Fibroblast of lung (primary cell): ENCODE results near the gene RANBP3. TPM values are rescaled to one million over a fixed set of nuclear protein-coding genes. Genes with fewer than 3 reads are reported as not detected.
A peak's percentile ranks its signal among the peaks of the same experiment; 100 is the strongest.
"Not testable (repeated sequence)": the region's sequence is repeated elsewhere in the genome, so short reads cannot be mapped to it uniquely, and the experiment has no call there.

Source experiments
- DNase-seq, 2 donors: peaks; one replicate each; pipeline versions ENCODE4 v3.0.0 to v3.0.0-alpha.2; 2010; ENCODE audit warnings: low read depth in 2 of 2
- H2AFZ ChIP-seq: 2 replicates; pipeline ENCODE4 v1.5.1; 2012; ENCODE audit warnings: low read length, control low read depth, inconsistent platforms
- H3K27ac ChIP-seq: 2 replicates; pipeline ENCODE4 v1.5.1; 2011; ENCODE audit warnings: low read length, control low read depth; ENCODE audit not compliant: insufficient read depth
- H3K27me3 ChIP-seq: 2 replicates; pipeline ENCODE4 v1.5.1; 2011; ENCODE audit warnings: mild to moderate bottlenecking, low read length; ENCODE audit not compliant: control insufficient read depth, insufficient read depth
- H3K36me3 ChIP-seq: 2 replicates; pipeline ENCODE4 v1.5.1; 2011; ENCODE audit warnings: low read length; ENCODE audit not compliant: control insufficient read depth, insufficient read depth
- H3K4me1 ChIP-seq: 2 replicates; pipeline ENCODE4 v1.5.1; 2011; ENCODE audit warnings: low read length; ENCODE audit not compliant: control insufficient read depth, insufficient read depth; ENCODE audit errors: extremely low read depth
- H3K4me2 ChIP-seq: 2 replicates; pipeline ENCODE4 v1.5.1; 2011; ENCODE audit warnings: low read length, control low read depth; ENCODE audit not compliant: insufficient read depth; ENCODE audit errors: extremely low read depth
- H3K4me3 ChIP-seq, 4 experiments: fragments of 200-600 bp in 1 of 4; sonication (generic) in 1 of 4; replicated peaks in 1 of 4; 2 replicates each; pipeline ENCODE4 v1.5.1; 2011 to 2016; ENCODE audit warnings: low read length in 4 of 4, low read depth in 3 of 4, mild to moderate bottlenecking in 3 of 4, control low read depth in 2 of 4, inconsistent platforms in 1 of 4, mixed read lengths in 1 of 4; ENCODE audit not compliant: insufficient read depth in 1 of 4; ENCODE audit errors: control extremely low read depth in 1 of 4
- H3K79me2 ChIP-seq: 2 replicates; pipeline ENCODE4 v1.5.1; 2012; ENCODE audit warnings: mild to moderate bottlenecking, low read length, inconsistent platforms; ENCODE audit not compliant: control insufficient read depth, insufficient read depth
- H3K9ac ChIP-seq: 2 replicates; pipeline ENCODE4 v1.5.1; 2011; ENCODE audit warnings: mild to moderate bottlenecking, low read length, control low read depth; ENCODE audit not compliant: insufficient read depth
- H3K9me3 ChIP-seq: 2 replicates; pipeline ENCODE4 v1.5.1; 2012; ENCODE audit warnings: low read depth, low read length; ENCODE audit not compliant: control insufficient read depth, insufficient read depth
- H4K20me1 ChIP-seq: 2 replicates; pipeline ENCODE4 v1.5.1; 2011; ENCODE audit warnings: low read length; ENCODE audit not compliant: control insufficient read depth, insufficient read depth; ENCODE audit errors: extremely low read depth
- CTCF ChIP-seq, 2 donors: IDR thresholded peaks in 1 of 2; conservative IDR thresholded peaks in 1 of 2; 1 replicate in 1 of 2; 2 replicates in 1 of 2; pipeline ENCODE4 v1.5.1; 2011 to 2012; ENCODE audit warnings: low read length in 2 of 2, control low read depth in 1 of 2, inconsistent platforms in 1 of 2, low read depth in 1 of 2, mild to moderate bottlenecking in 1 of 2
- EZH2 ChIP-seq: IDR thresholded peaks from 2 replicates; pipeline ENCODE4 v1.5.1; 2012; ENCODE audit warnings: low read length, control low read depth, mild to moderate bottlenecking; ENCODE audit errors: missing control alignments
- polyA minus RNA-seq: library from RNA; depleted of rRNA, polyadenylated mRNA; stranded (reverse); fragments of >200 nt; gene quantifications from 2 replicates; pipeline ENCODE4 v1.2.3, GENCODE V29; 2011; ENCODE audit warnings: low replicate concordance
- polyA plus RNA-seq, 2 donors: library from polyadenylated mRNA; depleted of rRNA in 1 of 2; stranded (reverse) in 1 of 2; unstranded in 1 of 2; fragments of >200 nt; gene quantifications; 2 replicates each; pipeline ENCODE4 v1.2.1, GENCODE V29; 2011 to 2012; ENCODE audit warnings: missing spikeins in 1 of 2
- total RNA-seq: library from RNA; depleted of rRNA; stranded (reverse); fragments of >200 nt; gene quantifications from 2 replicates; pipeline ENCODE4 v1.2.1, GENCODE V29; 2014

Gene RANBP3
- total RNA-seq, result 32.1 and 39.8 TPM in 2 replicates
- 59.4 and 72.9 TPM in 2 replicates for polyA plus RNA-seq
- 64.1 and 75.1 TPM in 2 replicates for polyA plus RNA-seq (2012)
- polyA minus RNA-seq, result 72.2 and 78.5 TPM in 2 replicates

GRCh38 chr19:5977785-5978605 lies at the start of gene RANBP3:
TSS of gene RANBP3 (minus strand) at chr19:5978140. CDS start at chr19:5978082, 58 bp downstream.
- no peak for TF ChIP-seq EZH2
- no peak for TF ChIP-seq CTCF (conservative IDR thresholded peaks at IDR 0.05 in 1 of 2, IDR thresholded peaks at IDR 0.05 in 1 of 2; ENCODE audit: low read depth in 1 of 2, low read length in 2 of 2)
- H3K4me2 ChIP-seq, result peak within 1 kb of the TSS; percentile 98
- H3K27ac ChIP-seq, result peak within 1 kb of the TSS; percentile 73
- H4K20me1 ChIP-seq, result no peaks in the 10 kb centered on the region
- peak within 1 kb of the TSS; percentile 42 for H2AFZ ChIP-seq
- no peaks in the 10 kb centered on the region for H3K9me3 ChIP-seq
- peaks cover 24% of the 10 kb centered on the region for H3K4me1 ChIP-seq
- H3K36me3 ChIP-seq, result peaks cover 7% of the 10 kb centered on the region
- peak within 1 kb of the TSS; percentile 90 to 92 (median 90) for H3K4me3 ChIP-seq
- DNase-seq, result peak; percentile 97 to 99
- no peaks in the 10 kb centered on the region for H3K27me3 ChIP-seq
- peak within 1 kb of the TSS; percentile 94 for H3K9ac ChIP-seq
- H3K79me2 ChIP-seq, result peaks cover 54% of the 10 kb centered on the region

- Histone ChIP-seq H2AFZ (no peak overlapping the region), H3K4me3 (no peak overlapping the region), H3K9me3 (no peaks in the 10 kb centered on the region), H3K79me2 (no peaks in the 10 kb centered on the region), H3K27me3 (no peaks in the 10 kb centered on the region), H3K4me1 (peaks cover 12% of the 10 kb centered on the region), H3K36me3 (no peaks in the 10 kb centered on the region), H4K20me1 (no peaks in the 10 kb centered on the region), H3K4me2 (no peak overlapping the region), H3K9ac (no peak overlapping the region), H3K27ac (no peak overlapping the region)
- no peak for DNase-seq
- TF ChIP-seq CTCF (conservative IDR thresholded peaks at IDR 0.05 in 1 of 2, IDR thresholded peaks at IDR 0.05 in 1 of 2; ENCODE audit: low read depth in 1 of 2, low read length in 2 of 2) (no peak), EZH2 (no peak)
Measured at GRCh38 chr19:6026390-6027227, 48.7 kb upstream of the RANBP3 start.

GRCh38 chr19:6024756-6025155 lies 46.8 kb upstream of the RANBP3 start:
- not testable (repeated sequence) for H3K4me3 ChIP-seq, DNase-seq, H3K27ac ChIP-seq, H3K9ac ChIP-seq, H3K79me2 ChIP-seq, H3K4me1 ChIP-seq, H3K9me3 ChIP-seq, H4K20me1 ChIP-seq, H3K4me2 ChIP-seq, H2AFZ ChIP-seq, H3K27me3 ChIP-seq, H3K36me3 ChIP-seq
